ENCODE data around the gene LPCAT1.

DNA sequence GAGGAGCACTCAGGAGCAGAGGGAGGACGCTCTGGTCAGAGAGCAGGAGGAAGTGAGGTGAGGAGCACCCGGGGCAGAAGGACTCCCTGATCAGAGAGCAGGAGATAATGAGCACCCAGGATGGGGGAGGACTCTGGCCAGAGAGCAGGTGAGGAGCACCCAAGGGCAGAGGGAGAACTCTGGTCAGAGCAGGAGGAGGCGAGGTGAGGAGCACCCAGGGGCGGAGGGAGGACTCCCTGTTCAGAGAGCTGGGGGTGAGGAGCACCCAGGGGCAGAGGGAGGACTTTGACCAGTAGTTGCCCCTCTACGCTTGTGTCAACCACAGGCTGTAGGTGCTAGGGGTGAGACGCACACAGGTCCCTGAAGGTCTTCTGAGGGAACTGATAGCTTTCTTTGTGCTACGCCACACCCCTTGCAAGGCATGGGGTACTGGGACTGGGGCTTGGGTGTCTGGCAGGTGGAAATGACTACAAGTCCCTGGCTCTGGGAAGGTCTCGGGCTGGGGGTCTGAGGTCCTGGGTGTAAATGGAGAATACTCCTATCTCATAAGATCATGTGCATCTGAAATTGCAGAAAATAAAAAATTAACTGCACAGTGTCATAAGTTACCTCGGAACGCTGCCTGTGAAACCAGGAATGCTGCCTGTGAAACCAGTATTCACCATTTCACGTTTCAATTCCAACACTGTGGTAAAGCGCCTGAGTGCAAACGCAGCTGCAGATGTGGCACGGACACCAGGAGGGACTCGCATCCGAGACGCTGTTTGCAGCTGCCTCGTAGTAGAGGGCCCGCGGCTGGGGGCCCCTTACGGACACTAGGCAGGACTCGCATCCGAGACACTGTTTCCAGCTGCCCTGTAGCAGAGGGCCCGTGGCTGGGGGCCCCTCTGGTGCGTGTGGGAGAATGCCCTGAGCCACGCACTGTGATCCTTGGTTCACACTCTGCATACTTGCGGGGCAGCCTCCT, 51.5 kb downstream of the LPCAT1 start:
- TF ChIP-seq, protein P1, sequence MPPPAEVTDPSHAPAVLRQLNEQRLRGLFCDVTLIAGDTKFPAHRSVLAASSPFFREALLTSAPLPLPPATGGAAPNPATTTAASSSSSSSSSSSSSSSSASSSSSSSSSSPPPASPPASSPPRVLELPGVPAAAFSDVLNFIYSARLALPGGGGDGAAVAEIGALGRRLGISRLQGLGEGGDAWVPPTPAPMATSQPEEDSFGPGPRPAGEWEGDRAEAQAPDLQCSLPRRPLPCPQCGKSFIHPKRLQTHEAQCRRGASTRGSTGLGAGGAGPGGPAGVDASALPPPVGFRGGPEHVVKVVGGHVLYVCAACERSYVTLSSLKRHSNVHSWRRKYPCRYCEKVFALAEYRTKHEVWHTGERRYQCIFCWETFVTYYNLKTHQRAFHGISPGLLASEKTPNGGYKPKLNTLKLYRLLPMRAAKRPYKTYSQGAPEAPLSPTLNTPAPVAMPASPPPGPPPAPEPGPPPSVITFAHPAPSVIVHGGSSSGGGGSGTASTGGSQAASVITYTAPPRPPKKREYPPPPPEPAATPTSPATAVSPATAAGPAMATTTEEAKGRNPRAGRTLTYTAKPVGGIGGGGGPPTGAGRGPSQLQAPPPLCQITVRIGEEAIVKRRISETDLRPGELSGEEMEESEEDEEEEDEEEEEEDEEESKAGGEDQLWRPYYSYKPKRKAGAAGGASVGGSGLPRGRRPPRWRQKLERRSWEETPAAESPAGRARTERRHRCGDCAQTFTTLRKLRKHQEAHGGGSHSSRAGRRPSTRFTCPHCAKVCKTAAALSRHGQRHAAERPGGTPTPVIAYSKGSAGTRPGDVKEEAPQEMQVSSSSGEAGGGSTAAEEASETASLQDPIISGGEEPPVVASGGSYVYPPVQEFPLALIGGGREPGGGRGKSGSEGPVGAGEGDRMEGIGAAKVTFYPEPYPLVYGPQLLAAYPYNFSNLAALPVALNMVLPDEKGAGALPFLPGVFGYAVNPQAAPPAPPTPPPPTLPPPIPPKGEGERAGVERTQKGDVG (CRISPR knock-in tag; IDR thresholded peaks at IDR 0.05), result no peak
- no peak for TF ChIP-seq ZNF24 (IDR thresholded peaks at IDR 0.05)
- TF ChIP-seq, protein P2, sequence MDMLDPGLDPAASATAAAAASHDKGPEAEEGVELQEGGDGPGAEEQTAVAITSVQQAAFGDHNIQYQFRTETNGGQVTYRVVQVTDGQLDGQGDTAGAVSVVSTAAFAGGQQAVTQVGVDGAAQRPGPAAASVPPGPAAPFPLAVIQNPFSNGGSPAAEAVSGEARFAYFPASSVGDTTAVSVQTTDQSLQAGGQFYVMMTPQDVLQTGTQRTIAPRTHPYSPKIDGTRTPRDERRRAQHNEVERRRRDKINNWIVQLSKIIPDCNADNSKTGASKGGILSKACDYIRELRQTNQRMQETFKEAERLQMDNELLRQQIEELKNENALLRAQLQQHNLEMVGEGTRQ (IDR thresholded peaks at IDR 0.05; ENCODE audit: borderline replicate concordance, low read depth, low read length), result no peak
- no peak for TF ChIP-seq FOS (IDR thresholded peaks at IDR 0.05; ENCODE audit: borderline replicate concordance, extremely low read depth, insufficient read length)
- TF ChIP-seq, protein P3, sequence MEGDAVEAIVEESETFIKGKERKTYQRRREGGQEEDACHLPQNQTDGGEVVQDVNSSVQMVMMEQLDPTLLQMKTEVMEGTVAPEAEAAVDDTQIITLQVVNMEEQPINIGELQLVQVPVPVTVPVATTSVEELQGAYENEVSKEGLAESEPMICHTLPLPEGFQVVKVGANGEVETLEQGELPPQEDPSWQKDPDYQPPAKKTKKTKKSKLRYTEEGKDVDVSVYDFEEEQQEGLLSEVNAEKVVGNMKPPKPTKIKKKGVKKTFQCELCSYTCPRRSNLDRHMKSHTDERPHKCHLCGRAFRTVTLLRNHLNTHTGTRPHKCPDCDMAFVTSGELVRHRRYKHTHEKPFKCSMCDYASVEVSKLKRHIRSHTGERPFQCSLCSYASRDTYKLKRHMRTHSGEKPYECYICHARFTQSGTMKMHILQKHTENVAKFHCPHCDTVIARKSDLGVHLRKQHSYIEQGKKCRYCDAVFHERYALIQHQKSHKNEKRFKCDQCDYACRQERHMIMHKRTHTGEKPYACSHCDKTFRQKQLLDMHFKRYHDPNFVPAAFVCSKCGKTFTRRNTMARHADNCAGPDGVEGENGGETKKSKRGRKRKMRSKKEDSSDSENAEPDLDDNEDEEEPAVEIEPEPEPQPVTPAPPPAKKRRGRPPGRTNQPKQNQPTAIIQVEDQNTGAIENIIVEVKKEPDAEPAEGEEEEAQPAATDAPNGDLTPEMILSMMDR (IDR thresholded peaks at IDR 0.05 in 2 of 3, conservative IDR thresholded peaks at IDR 0.05 in 1 of 3; ENCODE audit: control insufficient read depth in 2 of 3, extremely low read depth in 1 of 3, insufficient read depth in 1 of 3, low read depth in 3 of 3, low read length in 3 of 3), result no peak
